HG03342 (cell line): ENCODE measurements around the gene KRTAP10-2.
"Not testable (repeated sequence)": the region's sequence is repeated elsewhere in the genome, so short reads cannot be mapped to it uniquely, and the experiment has no call there.

Experiments
- ATAC-seq: cut with Tn5 transposase; IDR thresholded peaks from one replicate; pipeline ENCODE4 v1.9.1; 2021; ENCODE audit warnings: mild to moderate bottlenecking, moderate library complexity; ENCODE audit not compliant: unreplicated experiment

Gene KRTAP10-2, protein sequence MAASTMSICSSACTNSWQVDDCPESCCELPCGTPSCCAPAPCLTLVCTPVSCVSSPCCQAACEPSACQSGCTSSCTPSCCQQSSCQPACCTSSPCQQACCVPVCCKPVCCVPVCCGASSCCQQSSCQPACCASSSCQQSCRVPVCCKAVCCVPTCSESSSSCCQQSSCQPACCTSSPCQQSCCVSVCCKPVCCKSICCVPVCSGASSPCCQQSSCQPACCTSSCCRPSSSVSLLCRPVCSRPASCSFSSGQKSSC

DNA sequence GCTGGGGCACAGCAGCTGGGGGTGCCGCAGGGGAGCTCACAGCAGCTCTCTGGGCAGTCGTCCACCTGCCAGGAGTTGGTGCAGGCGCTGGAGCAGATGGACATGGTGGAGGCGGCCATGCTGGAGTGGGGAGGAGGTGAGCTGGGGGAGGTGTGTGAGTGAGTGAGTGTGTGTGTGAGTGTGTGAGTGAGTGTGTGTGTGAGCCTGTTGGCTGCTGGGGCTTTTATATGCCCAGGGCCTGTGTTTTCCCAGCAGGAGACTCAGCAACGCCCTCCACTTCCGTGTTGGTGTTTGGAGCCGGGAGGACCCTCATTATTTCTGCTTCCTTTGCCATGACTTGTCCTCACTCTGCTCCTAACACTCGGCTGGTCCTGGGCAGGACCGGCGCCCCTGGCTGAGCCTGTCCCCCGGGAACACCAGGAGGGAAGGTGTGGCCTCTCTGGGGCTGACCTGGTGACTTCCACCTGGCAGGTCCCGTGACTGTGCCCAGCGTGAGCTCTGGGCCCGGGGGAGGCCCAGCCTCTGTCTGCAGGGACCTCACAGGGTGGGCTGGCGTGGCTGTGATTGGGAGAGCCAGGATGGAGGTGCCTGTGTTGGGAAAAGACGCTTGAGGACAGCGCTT, at the start of gene KRTAP10-2:
Gene KRTAP10-2, minus strand, starts transcription at position 166 of the 622 bp plus-strand sequence. Its CDS starts 47 bp downstream, at position 119.
- ATAC-seq: no peak

DNA sequence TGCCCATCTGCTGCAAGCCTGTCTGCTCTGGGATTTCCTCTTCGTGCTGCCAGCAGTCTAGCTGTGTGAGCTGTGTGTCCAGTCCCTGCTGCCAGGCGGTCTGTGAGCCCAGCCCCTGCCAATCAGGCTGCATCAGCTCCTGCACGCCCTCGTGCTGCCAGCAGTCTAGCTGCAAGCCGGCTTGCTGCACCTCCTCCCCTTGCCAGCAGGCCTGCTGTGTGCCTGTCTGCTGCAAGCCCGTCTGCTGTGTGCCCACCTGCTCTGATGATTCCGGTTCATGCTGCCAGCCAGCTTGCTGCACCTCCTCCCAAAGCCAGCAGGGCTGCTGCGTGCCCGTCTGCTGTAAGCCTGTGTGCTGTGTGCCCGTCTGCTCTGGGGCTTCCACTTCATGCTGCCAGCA, 49.8 kb upstream of the KRTAP10-2 start:
- not testable (repeated sequence) for ATAC-seq

DNA sequence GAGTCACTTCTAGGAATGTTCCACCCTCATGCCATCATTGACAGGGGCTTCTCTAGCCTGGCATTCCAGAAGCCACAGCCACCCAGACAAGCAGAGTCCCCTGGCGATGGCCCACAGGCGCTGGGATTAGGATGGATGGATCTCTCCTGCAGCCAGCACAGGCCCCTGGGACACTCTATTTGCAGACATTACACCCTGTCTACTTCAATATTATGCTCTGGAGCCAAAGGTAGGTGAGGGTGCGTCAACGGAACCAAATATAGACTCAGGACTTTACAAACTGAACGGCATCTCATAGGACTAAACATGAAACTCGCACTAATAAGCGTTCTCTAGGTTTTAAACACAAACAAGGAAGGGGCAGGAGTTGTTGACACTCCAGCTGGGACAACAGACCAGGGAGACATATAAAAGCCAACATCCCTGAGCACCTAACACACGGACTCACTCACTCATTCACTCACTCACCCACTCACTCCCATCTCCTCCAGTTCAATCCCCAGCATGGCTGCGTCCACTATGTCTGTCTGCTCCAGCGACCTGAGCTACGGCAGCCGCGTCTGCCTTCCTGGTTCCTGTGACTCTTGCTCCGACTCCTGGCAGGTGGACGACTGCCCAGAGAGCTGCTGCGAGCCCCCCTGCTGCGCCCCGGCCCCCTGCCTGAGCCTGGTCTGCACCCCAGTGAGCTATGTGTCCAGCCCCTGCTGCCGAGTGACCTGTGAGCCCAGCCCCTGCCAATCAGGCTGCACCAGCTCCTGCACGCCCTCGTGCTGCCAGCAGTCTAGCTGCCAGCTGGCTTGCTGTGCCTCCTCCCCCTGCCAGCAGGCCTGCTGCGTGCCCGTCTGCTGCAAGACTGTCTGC, 49.0 kb upstream of the KRTAP10-2 start, which contains the start of gene KRTAP10-7:
Gene KRTAP10-7, plus strand, starts transcription at position 480 of the 861 bp plus-strand sequence. Its CDS starts 25 bp downstream, at position 505.
- ATAC-seq: not testable (repeated sequence)

DNA sequence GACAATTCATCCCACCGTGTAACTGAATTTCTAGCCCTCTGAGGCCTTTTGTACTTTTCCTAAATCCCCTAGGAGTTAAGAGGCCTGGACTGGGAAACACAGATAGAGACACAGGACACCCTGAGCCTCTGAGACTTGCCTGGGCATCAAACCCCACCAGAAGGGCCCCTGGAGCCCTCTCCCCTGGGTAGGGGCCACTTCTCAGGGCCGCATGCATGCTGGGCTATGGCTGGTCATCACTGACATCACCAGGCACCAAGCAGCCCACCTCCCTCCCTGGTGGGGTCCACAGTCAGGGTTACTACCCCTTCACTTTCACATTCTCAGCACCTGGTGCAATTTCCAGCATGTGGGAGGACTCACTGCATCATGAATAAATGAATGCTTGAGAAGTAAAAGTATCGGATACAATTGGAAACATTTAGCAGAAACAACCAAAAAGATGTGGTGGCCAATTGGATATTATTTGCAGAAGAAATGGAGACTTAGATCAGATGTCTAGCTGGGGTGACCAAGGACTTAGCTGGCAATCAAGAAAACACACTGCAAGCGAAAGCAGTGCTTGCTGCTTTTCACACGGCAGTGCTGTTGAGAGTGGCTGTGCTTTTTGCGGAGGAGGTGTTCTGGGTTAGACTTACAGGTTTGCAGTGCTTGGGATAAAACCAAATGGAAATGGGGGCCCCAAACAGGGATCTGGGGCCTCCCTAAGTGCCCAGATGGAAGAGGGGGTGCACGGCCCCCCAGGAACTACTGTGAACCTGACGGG, 48.1 kb upstream of the KRTAP10-2 start:
- no peak for ATAC-seq

DNA sequence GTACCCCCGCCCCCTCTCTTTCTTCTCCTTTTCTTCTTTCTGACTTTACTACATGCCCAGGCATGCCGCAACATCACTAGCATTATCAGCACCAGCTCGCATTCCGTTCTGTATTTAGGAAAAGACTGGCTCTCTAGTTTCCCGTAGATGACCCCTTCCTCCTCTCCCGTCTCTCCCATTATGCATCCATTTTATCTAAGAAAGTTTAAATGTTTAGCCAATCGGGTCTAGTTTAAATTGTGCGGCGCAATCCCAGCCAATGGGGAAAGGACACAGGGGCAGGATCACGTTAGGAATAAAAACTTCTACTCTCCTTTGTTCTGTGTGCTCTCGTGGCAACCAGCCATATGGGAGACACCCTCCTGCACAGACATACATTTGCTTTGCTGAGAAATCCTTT, 46.8 kb upstream of the KRTAP10-2 start:
- ATAC-seq: no peak

DNA sequence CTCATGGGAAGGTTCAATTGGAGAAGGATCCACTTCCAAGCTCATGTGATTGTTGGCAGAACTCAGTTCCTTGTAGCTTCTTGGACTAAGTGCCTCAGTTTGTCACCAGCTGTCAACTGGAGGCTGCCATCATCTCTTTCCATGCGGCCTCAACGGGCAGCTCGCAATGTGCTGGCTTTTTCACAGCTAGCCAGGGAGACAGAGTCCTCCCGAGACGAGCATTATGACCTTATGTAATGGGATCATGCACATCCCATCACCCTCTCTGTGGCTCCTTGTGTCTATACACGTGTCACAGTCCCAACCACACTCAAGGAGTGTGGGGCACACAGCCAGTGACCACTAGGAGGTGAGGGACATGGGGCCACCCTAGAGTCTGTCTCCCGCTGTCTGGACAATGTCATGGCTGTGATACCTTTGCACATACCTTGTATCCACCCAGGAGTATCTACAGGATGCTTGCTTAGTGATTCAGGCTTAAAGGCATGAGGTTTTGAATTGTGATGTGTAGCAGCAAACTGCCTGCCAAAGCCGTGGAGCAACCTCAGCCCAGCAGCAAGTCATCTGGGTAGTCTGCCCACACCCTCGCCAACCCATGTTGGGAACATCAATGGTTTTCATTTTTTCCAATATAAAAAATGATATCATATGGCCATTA, 44.9 kb upstream of the KRTAP10-2 start:
- no peak for ATAC-seq

DNA sequence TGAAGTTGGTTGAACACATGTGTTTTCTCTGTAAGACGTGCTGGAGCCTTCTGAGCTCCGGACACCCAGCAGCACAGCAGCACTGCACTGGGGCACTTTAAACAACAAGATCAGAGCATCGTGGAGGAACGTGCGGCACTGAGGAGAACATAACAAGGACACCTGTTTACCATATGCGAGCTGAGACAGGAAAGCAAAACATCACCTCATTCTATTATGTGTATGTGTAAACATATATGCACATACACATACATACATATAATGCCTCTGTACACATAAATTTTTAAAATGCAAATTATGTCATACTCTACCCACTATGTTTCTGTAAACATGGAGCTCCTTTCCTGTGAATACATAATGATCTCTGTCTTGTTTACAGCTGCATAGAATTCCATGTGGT, 44.2 kb upstream of the KRTAP10-2 start:
- ATAC-seq: no peak

DNA sequence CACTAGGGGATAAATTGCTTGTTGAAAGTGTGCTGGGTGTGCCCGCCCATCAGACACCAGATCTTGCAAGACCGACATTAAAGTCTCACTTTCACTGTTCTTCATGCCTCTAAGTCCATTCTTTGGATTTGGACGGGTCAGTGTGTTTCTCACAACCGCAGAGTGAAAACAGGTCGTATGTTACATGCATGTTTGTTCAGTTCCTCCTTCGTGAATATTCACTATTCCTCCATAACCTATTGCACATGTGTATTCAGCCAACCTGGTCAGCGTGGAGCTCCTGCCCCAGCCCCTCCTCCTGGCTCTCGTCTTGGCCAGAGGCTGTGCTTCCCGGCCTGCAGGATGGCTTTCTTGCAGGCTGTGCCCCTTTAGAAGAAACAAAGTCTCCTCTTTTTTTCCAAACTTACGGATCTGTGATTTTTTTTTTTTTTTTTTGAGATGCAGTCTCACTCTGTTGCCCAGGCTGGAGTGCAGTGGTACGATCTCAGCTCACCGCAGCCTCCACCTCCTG, 43.2 kb upstream of the KRTAP10-2 start:
- no peak for ATAC-seq

DNA sequence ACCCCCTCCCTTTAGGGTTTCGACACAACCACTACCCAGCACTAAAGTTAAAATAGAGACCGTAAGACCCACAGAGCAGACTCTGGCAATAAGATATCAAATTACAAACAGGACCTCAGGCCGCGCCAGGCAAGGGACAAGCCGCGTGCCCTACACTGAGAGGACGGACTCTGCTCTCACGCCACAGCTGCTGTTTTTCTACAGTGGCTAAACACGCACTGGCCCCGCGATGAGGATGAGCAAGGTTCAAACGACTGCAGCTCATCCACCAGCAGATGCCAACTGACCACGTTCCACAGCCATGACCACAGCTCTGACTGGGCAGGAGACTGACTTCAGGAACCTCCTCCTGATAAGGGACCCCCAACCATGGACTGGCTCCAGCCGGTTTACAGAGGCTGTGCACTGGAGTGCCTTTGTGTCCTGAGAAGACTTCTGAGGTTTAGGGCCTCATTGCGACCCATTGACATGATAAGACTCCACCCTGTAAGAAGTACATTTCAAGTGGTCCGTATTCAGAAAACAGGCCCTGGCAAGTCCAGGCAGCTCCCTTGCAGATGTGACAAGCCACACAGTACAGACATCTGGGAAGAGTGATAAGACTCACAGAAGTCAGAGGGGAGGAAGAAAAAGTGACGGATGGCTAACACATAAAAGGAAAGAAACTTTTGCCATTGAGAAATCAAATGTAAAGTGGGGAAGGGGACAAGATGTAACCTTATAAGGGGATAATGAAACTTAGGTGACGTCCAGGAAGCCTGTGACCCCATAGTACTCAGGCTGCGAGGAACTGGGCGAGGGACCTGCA, 42.5 kb upstream of the KRTAP10-2 start:
- no peak for ATAC-seq

DNA sequence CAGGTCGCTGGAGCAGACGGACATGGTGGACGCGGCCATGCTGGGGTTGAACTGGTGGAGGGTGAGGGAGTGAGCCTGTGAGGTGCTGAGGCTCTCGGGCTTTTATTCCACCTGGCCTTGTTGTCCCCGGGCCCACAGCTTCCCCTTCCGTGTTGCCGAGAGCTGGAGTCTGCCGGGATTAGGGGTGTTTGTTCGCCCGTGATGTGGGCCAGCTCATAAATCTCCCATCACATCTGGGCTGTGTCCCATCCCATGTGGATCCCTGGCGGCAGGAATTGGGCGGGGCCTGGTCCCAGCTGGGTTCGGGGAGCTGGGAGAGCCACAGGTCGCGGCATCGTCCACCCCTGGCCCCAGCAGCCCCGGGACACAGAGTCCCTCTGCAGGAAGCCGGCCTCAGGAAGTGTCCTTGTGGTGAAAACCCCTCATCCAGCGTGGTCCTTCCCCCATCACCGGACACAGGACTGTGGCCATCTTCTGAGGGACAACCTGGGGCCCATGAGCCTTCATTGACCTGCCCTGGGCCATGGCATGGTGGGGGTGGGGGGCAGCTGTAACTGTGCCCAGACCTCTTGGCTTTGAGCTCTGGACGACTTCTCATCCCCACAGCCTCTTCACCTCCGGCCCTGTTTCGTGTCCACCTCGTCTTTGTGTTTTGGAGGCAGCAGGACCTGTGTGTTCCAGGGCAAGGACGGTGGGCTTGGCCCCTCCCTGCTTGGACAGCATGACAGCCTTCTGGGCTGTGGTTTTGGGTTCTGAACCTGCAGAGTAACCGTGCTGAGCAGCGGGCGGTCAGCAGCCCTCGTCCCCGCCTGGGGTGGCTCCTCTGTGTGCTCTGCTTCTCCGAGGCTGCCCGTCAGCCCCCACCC, 41.4 kb upstream of the KRTAP10-2 start, which contains the start of gene KRTAP10-6:
Gene KRTAP10-6, minus strand, starts transcription at position 60 of the 866 bp plus-strand sequence. Its CDS starts 21 bp downstream, at position 39.
- no peak for ATAC-seq

DNA sequence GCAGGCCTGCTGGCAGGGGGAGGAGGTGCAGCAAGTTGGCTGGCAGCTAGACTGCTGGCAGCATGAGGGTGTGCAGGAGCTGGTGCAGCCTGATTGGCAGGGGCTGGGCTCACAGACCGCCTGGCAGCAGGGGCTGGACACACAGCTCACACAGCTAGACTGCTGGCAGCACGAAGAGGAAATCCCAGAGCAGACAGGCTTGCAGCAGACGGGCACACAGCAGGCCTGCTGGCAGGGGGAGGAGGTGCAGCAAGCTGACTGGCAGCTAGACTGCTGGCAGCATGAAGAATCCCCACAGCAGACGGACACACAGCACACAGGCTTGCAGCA, 40.5 kb upstream of the KRTAP10-2 start:
- ATAC-seq: not testable (repeated sequence)

DNA sequence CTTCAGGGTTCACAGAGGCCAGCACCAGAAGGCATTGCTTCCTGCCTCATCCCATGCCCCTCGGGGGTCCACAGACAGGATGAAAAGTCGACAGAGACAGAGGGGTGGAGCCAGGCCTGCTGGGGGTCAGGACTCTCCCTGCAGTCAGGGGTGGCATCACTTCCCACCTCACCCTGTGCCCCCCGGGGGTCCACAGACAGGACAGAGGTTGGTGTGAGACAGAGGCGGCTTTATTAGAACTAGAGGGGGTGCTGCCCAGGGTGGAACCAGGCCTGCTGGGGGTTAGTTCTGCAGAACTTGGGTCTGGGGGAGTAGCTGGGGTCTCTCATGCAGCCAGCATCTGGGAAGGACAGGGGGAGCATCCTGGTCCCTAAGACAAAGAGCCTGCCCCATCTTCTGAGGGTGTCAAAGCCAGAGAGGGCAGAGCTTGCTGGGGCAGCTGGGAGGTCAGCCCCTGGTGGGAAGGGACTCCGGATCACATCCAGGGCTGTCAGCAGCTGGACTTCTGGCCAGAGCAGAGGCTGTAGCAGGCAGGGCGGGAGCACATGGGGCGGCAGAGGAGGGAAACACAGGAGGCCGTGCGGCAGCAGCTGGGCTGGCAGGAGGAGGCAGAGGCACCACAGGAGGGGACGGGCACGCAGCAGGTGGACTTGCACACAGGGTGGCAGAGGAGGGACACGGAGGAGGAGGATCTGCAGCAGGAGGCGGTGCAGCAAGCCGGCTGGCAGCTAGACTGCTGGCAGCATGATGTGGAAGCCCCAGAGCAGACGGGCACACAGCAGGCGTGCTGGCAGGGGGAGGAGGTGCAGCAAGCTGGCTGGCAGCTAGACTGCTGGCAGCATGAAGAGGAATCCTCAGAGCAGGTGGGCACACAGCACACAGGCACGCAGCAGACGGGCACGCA, 39.8 kb upstream of the KRTAP10-2 start:
- ATAC-seq: not testable (repeated sequence)

DNA sequence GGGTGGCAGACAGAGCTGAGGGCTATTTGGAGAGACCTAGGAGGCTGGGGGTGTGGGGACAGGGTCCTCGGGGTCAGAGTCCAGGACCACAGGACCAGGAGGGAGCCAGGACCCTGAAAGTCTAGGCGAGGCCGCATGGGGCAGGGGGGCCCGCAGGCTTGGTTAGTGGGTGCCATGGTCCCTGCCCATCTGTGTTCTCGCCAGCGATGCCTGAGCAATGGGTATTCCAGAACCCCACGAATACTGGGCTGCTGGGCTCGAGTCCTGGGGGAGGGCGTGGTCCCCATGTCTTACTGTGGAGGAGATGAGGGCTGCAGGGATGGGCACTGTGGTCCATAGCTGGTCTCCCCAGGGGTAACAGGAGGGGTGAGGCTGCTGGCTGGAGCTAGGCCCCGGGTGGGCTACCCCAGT, 39.0 kb upstream of the KRTAP10-2 start:
- ATAC-seq: no peak

DNA sequence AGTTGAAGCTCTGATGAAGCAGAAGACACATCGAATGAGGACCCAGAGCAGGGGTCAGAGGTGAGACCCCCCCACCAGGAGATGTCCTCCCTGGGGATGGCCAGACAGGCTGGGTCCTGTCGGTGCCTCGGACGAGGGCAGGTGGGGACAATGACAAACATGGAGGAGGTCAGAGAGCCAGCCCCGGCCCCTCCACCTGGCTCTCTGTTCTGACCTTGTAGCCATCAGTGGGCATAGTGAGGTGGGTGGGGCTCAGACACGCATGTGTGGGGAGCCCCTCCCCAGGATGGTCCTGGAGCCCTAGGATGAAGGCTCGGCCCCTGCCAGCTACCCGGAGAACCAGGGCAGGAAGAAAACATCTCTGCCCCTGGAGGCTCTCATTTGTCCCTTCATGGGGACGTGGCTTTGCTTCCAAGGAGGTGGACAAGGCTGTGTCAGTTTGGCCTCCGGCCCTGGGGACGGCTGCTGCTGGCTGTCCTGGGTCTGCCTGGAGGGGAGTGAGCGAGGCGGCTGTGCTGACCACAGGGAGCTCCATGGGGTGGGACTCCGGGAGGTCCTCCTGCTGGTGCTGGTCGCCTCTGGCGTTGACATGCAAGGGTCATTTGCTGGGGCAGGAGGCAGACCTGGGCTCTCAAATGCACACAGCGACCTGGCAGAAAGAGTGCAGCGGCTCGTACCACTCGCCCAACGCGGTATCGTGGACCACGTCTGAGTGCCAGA, 38.4 kb upstream of the KRTAP10-2 start:
- ATAC-seq: no peak

DNA sequence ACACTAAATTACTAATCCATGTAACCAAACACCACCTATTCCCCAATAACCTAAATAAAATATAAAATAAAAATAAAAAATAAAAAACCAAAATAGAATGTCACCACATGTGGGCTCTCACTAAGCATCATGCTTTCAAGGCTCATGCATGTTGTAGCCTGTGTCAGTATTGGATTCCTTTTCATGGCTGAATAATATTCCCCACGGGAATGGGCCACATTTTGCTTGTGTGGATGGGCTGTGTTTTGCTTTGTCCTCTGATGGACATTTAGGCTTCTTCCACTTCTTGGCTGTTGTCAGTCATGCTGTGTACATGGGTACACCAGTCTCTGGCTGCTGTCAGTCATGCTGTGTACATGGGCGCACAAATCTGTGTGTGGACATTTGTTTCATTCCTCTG, 37.8 kb upstream of the KRTAP10-2 start:
- no peak for ATAC-seq

DNA sequence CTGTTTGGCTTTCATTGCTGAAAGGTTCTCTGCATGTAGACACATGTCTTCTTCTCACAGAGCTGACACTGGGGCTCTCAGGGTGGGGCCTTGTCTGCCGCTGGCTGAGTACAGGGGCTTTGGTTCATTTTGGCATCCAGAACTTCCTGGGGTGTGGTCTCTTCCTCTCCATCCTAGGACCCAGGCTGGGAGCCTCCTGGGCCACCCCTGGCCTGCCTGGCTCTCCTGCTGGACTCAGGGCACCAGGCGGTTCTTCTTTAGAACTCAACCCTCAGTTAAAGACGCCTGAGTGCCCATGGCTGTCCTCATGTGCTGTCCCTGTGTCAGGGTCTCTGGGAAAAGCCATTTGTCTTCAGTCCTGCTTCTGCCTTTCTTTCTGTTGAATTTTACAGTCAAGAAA, 34.6 kb upstream of the KRTAP10-2 start:
- no peak for ATAC-seq

DNA sequence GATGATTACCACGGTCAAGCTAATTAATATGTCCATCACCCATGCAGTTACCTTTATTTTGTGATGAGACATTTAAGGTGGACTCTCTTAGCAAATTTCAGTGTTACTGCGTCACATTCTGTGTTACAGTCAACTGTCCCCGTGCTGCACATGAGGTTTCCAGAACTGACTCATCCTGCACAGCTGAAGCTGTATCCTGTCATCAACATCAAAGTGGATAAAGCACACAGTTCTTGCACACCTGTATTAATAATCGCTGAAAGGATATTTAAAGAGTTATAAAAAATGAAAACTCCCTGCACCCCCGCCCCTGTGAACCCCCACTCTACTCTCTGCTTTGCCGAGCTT, 32.5 kb upstream of the KRTAP10-2 start:
- no peak for ATAC-seq
